ENCODE data around the gene JAG1.
A peak's percentile ranks its signal among the peaks of the same experiment; 100 is the strongest.

Gene JAG1

GRCh38 chr20:10673842-10674683, at the start of gene JAG1:
JAG1 (minus strand) TSS chr20:10673999; CDS start chr20:10673530, 469 bp downstream.
- DNase-seq (ENCODE audit: low read depth in 2 of 2), result peak in 1 of 2 donors; percentile 34

- no peak for DNase-seq (ENCODE audit: low read depth in 2 of 2)
These were observed 48.2 kb upstream of the JAG1 start for GRCh38 chr20:10721976-10722375.

GRCh38 chr20:10721137-10721896, 47.5 kb upstream of the JAG1 start:
- DNase-seq (ENCODE audit: low read depth in 2 of 2), result no peak

- DNase-seq (ENCODE audit: low read depth in 2 of 2), result no peak
These were observed 46.8 kb upstream of the JAG1 start for GRCh38 chr20:10720565-10720964.

- no peak for DNase-seq (ENCODE audit: low read depth in 2 of 2)
These were observed 46.1 kb upstream of the JAG1 start for GRCh38 chr20:10719740-10720385.

- no peak for DNase-seq (ENCODE audit: low read depth in 2 of 2)
These were observed 44.9 kb upstream of the JAG1 start for GRCh38 chr20:10718661-10719060.

GRCh38 chr20:10716855-10717254, 43.1 kb upstream of the JAG1 start:
- DNase-seq (ENCODE audit: low read depth in 2 of 2), result no peak

GRCh38 chr20:10715035-10715434, 41.2 kb upstream of the JAG1 start:
- no peak for DNase-seq (ENCODE audit: low read depth in 2 of 2)

- DNase-seq (ENCODE audit: low read depth in 2 of 2), result no peak
These were observed 40.6 kb upstream of the JAG1 start for GRCh38 chr20:10714236-10714975.

GRCh38 chr20:10713161-10713560, 39.4 kb upstream of the JAG1 start:
- DNase-seq (ENCODE audit: low read depth in 2 of 2), result no peak

- no peak for DNase-seq (ENCODE audit: low read depth in 2 of 2)
These were observed 38.2 kb upstream of the JAG1 start for GRCh38 chr20:10711903-10712451.

- no peak for DNase-seq (ENCODE audit: low read depth in 2 of 2)
These were observed 37.4 kb upstream of the JAG1 start for GRCh38 chr20:10710991-10711775.

- DNase-seq (ENCODE audit: low read depth in 2 of 2), result no peak
These were observed 36.1 kb upstream of the JAG1 start for GRCh38 chr20:10709916-10710315.

GRCh38 chr20:10708351-10709185, 34.8 kb upstream of the JAG1 start:
- DNase-seq (ENCODE audit: low read depth in 2 of 2), result no peak

- DNase-seq (ENCODE audit: low read depth in 2 of 2), result no peak
These were observed 34.0 kb upstream of the JAG1 start for GRCh38 chr20:10707791-10708190.

GRCh38 chr20:10707068-10707467, 33.3 kb upstream of the JAG1 start:
- no peak for DNase-seq (ENCODE audit: low read depth in 2 of 2)

GRCh38 chr20:10706460-10706811, 32.6 kb upstream of the JAG1 start:
- DNase-seq (ENCODE audit: low read depth in 2 of 2), result no peak

GRCh38 chr20:10705801-10706459, 32.1 kb upstream of the JAG1 start:
- DNase-seq (ENCODE audit: low read depth in 2 of 2), result no peak

- no peak for DNase-seq (ENCODE audit: low read depth in 2 of 2)
These were observed 27.8 kb upstream of the JAG1 start for GRCh38 chr20:10701607-10702006.

Data from stimulated activated CD8-positive, alpha-beta memory T cell treated with anti-CD3 and anti-CD28 coated beads, Interleukin-15, amount 100 ng/mL, for 4 hours (primary cell).